Measurements from ENCODE around the gene EFEMP2.
"Not testable (repeated sequence)": the region's sequence is repeated elsewhere in the genome, so short reads cannot be mapped to it uniquely, and the experiment has no call there.

Gene EFEMP2

DNA sequence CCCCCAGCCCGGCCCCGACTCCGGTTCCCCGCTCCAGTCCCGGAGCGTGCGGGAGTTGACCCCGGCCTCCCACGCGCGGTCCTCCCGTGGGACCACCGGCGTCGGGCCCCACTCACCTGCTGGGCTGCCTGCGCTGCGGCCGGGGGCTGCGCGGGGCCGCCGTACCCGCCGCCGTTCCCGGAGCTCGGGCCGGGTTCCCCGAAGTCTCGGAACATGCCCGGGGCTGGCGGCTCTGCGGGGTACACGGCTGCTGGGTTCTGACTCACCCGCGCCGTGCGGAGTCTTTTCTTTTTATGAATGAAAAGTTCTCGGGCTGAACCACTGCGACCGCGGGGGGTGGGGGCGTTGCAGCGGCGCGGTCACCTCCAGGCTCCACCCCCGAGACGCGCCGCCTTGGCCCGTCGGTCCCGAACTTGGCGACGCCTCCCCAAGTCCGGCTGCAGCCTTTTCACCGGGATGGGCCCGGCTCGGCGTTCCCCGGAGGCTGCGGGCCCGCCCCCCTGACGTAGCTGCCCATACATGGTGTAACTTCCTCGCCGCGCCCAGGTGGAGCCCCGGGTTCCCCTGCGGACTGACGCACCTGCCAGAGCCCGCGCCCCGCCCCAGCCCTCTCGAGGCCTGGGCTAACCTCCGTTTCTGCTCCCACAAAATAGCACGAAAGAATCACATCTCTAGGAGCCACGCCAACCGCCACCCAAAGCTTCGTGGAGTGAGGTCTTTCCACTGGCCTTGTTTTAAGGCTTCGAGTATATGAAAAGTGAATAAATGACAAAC lies 27.7 kb upstream of the EFEMP2 start, which contains the start of gene FOSL1:
FOSL1 (minus strand) TSS at position 264 of the 774 bp plus-strand sequence; CDS start at position 215, 49 bp downstream.
- no peak for DNase-seq

DNA sequence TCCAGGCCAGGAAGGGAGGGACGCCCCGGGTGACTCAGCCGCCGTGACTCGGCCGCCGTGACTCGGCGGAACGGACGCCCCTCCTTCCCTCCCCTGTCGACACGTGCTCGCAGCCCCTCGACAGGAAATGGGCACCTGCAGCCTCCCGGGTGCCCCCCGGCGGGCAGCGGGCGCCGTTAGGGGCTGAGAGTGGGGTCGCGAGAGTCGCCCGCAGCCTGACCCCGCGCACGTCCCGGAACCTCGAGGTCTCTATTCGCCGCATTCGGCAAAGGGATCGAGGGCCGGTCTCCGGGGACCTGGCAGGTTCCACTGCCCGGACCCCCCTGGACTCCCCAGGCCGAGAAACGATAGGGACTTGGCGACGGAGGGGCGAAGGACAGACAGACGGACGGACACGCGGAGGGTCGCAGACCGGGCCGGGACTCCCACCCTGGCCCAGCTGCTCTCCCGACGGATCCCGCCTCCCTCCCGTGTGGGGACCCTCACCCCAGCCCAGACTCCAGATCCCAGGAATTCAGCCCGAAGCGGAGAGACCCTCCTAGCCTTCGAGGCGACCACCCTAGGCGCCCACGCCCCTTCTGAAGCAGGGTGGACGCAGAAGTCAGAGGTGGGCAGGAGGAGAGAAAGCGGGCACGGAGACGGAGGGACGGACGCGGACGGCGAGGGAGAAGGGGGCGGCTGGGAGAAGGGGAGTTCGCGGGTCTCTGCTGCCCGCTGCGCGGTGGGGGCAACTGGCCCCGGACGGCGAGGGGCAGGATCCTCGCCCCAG lies 26.9 kb upstream of the EFEMP2 start:
- DNase-seq = no peak

DNA sequence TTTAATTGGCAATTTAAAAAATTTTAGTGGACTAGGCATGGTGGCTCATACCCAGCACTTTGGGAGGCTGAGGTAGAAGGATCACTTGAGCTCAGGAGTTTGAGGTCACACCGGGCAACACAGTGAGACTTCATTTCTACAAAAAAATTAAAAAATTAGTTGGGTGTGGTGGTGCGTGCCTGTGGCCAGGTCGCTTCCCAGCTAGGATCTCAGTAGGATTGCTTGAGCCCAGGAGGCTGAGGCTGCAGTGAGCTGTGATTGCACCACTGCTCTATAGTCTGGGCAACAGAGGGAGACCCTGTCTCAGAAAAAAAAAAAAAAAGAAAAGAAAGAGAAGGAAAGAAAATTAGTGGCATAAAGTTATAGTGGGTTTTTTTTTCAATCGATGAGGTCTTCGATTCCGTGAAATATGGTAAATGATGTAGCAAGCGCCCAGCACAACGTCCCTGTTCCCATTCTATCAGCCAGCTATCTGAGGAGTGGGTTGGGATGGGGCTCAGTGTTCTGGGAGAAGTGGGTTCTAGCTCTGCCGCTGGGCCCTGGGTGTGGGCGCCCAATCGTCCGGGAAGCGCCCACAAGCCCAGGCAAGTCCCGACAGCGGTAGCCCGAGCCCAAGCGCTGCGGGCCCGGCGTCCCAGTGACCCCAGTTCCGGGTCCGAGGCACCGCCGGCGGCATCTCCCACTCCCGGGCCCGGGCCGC lies 26.2 kb upstream of the EFEMP2 start:
- DNase-seq = no peak

DNA sequence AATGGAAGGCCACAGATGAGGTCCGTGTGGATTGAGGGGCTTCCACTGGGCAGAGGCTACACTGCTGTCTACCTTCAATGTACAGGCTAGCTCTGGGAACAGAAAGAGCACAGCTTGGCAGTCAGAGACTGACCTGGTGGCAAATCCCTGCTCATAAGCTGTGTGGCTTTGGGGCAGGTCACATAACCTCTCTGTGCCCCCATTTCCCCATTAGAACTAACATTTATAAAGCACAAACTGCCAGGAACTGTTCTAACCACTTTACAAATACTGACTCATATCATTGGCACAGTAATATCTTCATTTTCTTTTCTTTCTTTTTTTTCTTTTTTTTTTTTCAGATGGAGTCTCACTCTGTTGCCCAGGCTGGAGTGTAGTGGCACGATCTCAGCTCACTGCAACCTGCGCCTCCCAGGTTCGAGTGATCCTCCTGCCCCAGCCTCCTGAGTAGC lies 24.4 kb upstream of the EFEMP2 start:
- no peak for DNase-seq

DNA sequence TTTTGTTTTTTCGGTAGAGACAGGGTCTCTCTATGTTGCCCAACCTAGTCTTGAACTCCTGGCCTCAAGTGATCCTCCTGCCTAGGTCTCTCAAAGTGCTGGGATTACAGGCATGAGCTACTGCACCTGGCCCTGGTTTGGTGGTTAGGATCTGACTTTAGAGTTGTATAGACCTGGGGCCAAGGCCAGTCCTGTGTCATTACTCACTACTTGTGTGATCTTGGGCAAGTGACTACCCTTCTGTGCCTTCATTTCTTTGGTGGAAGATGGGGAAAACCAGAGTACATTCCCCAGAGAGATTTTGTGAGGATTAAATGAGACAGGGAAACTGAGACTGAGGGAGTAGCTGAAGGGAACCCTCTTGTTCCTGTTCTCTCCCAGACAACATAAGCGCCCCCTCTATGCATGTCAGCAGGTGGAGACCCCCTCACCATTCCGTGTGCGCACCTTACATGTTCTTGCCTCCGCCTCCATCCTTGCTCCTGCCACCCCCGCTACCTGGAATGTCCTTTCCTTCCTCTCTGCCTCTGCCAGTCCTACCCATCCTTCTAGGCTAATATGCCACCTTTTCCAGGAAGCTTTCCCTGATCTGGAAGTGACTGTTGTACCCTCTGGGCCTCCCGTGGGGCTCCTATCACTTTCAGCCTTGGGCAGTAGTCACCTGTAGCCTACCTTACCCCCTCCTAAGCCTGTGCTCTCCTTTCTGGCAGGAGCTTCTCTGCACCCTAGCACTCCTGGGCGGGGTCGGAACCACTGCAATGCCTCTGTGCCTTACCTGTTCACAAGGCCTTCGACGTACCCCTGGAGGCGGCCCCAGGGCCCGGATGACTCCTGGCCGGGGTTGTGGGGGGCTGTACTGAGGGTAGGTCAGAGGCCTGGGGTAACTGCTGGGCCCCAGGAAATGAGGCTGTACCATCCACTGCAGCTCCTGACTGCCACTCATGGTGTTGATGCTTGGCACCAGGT lies 23.7 kb upstream of the EFEMP2 start:
- DNase-seq = no peak

DNA sequence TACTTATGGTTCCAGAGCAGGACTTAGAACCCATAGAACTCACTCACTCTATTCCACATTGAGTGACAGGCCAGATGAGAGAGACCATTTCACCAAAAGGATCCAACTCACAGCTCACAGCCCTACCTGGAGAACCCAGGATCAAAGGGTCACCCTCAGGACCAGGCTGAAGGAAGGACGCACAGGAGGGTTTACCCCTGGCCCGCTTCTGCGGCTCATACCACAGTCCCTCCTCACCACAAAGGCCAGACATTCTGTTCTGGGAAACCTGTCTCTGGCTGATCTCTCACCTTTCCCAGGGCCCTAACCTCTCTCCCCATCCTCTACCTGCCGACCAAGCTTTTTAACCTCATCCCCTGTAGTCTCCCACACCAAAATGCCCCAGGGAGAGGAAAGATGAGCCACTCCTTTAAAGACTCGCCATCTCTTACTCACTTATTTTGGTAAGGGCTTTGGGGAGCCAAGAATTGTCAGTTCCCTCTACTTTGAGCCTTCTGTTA lies 22.9 kb upstream of the EFEMP2 start:
- DNase-seq = no peak

DNA sequence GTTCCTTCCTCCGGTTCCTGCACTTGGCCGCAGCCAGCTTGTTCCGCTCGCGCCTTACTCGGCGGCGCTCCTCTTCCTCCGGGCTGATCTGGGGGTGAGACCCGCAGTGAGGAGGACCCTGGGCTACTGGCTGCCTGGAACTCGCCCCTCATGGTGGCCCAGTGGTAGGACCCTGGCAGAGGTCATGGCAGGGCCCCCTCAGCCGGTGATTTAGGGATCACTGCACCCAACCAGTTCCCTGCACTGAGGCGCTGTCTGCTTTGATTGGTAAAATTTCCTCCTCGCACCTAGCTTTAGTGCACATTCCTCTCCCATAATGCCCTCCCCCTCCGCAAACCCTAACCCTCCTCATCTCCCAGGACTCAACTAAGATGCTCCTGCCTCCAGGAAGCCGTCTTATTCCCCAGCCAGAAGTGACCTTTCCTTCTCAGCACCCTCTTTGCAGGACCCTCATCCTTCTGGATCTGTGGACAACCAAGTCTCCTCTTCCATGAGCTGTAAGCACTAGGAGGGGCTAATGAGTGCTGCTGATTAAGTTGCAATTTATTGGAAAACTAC lies 21.5 kb upstream of the EFEMP2 start:
- no peak for DNase-seq

DNA sequence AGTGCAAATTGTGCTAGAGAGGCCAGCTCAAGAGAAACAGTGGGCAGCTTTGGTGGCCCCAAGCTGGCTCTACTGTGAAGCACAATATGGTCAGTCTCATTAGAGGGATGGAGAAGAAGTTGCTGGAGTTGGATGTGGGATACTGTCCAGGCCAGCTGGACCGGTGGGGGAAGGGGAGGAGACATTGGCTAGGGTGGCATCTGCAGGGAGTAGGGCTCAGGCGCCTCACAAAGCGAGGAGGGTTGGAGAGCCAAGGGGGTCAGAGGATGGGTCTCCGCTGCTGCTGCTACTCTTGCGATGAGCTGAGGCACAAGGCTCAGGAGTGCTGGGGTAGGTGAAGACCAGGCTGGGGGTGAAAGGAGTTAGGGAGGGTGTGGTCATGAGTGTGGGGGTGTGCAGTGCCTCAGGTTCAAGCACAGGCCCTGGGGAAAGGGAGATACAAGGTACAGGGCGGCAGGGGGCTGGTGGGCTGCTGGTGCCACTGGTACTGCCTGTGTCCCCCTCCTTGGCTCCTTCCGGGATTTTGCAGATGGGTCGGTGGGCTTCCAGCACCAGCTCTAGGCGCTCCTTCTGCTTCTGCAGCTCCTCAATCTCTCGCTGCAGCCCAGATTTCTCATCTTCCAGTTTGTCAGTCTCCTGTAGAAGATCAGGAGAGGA lies 20.2 kb upstream of the EFEMP2 start:
- no peak for DNase-seq

DNA sequence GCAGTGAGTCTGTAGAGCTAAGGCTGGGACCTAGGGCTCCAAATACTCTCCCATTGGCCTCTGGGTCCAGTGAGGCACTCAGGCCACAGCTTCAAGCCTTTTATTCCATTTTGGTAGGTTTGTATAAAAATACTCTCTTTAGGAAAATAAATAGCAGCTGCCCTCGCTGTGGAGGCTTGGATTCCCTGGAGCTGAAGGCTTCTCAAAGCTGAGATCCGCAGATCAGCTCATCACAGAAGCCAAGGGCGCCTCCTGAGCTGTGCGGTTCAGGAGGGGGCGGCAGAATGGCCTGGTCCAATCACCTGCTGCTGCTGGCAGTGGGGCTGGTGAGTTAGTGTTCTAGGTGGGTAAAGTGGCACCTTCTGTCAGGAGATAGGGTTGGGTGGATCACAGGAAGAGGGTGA lies 19.5 kb upstream of the EFEMP2 start:
- DNase-seq = not testable (repeated sequence)

DNA sequence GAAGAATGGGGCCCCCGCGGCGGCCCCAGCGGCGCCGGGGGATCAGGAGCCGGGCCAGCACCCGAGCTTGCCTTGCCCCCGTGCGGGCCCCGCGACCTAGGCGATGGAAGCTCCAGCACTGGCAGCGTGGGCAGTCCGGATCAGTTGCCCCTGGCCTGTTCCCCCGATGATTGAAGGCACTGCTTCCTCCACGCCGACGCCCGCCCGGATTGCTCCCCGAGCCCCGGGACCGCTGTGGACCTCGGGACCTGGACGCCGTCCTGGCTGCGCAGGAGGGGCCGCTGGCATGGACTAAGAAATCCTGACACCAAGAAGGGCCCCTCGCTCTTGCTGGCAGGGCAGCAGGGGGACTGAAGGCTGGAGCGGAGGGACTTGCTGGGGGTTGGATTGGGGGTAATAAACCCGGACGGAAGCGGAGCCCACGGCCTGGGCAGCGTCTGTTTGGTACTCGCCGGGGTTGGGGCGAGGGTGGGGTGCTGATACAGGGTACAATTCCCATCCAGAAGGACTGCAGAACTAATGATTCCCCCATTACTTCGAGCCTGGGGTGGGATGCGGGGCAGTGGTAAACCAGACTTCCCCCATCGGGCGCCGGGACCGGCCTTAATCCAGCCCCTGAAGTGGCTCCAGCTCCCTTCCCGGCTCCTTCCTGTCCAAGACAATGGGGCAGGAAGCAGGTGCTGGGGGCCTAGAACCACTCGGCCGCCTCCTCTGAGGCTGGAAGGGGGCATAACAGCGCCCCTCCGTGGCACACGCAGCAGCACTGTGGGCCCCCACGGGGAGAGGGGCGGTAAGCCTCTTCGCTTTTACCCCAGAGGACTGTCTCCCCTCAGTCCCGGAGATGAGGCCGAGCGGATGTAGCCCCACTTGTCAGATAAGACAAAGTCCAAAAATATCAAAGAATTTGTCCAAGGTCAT lies 18.9 kb upstream of the EFEMP2 start:
- no peak for DNase-seq

DNA sequence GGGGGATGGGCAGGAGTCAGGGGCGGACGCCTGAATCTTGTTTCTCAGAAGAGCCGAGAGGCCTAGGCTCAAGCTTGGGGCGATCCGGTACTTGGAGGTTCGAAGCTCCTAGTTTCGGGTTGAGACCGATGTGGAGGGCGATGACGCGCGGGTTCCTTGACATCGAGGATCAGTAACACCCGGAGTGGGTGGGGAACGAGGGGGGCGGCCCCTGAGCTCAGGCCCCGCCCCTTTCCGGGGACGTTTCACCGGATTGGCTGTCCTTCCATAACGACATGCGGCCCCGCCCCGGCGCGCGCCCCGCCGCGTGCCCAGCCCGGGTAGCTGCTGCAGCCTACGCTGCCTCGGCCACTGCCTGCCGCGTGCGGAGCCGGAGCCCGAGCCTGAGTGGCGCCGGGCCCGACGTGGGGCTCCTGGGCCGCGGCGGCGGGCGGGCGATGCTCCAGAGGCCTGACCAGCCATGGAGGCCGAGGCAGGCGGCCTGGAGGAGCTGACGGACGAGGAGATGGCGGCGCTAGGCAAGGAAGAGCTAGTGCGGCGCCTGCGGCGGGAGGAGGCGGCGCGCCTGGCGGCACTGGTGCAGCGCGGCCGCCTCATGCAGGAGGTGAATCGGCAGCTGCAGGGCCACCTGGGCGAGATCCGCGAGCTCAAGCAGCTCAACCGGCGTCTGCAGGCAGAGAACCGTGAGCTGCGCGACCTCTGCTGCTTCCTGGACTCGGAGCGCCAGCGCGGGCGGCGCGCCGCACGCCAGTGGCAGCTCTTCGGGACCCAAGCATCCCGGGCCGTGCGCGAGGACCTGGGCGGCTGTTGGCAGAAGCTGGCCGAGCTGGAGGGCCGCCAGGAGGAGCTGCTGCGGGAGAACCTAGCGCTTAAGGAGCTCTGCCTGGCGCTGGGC lies 18.0 kb upstream of the EFEMP2 start, which contains the start of gene CCDC85B:
CCDC85B (plus strand) TSS at position 350 of the 895 bp plus-strand sequence; CDS start at position 461, 111 bp downstream.
- DNase-seq = peak; percentile 58

DNA sequence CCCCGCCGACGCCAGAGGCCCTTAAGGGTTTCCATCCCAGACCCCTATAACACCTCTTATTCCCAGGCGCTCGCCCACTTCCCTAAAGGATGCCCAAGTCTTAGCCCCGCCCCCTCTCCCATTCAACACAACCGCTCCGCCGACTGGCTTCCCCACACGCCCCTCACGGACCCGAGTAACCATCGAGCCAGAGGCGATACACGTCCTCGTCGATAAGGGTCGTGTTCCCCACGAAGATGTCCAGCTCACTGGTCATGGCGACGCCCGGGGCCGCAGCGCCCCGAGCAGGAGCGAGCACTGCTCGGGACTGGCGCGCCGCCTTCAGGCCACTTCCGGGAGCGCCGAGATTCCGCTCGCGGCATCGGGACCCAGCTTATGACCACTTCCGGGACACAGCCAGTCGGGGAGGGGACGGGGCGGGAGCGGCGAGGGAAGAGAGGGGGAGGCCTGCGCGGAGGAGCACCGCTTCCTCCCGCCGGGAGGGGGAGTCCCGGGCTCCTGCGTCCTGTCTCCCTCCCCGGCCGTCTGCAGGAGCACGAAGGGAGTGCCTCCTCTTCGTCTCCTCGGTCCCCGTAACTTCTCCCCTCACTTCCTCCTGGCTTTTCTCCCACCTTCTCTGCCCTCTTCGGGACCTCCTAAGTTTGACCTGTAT lies 15.7 kb upstream of the EFEMP2 start, which contains the start of gene FIBP:
FIBP (minus strand) TSS at position 309 of the 652 bp plus-strand sequence; CDS start at position 256, 53 bp downstream.
- peak; percentile 62 for DNase-seq

DNA sequence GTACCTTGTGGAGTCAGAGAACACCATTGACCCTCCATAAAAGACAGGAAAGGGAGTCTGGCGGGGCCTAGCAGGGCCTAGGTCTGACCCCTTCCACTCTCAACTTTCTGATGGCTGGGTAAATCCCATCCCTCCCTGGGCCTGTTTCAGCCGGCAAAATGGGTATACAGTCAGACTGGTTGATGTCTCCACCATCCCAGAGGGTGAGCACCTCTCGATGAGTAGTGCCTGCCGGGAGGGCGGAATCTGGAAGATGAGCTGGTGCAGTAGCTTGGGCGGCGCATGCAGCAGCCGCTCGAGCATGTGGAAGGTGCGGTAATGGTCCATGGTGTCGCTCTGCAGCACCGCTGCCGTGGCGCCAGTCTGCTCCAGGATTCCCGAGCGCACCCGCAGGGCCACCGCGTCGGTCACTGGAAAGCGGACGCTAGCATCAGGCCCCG lies 15.1 kb upstream of the EFEMP2 start:
- DNase-seq = no peak

DNA sequence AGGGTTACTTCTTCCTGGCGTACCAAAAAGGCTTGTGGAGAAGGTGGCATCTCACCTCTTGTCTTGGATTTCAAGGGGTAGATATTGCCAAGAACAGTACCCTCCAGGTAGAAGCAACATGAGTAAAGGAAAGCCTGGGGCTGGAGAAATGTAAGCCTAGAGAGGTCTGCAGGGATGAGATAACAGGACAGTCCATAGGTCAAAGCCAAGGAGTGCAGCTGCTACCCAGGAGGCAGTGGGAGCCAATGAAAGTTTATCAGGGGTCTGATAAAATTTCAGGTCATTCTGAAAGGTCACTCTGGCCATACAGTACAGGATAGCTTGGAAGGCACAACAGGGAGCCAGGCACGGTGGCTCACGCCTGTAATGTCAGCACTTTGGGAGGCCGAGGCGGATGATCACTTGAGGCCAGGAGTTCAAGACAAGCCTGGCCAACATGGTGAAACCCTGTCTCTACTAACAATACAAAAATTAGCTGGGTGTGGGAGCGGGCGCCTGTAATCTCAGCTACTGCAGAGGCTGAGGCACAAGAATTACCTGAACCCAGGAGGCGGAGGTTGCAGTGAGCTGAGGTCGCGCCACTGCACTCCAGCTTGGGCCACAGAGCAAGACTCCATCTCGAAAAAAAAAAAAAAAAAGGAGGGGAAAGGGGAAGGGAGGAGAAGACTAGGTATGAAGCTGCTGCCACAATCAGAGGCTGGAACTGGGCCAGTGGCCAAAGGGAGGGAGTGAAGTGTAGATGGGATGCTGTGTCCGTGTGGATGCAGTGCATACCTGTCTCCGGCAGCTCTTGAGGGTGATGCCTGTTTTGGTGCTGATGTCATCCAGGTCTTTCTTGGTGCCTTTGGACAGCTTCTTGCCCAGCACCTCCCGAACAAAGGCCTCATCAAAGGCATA lies 14.5 kb upstream of the EFEMP2 start:
- DNase-seq = no peak

DNA sequence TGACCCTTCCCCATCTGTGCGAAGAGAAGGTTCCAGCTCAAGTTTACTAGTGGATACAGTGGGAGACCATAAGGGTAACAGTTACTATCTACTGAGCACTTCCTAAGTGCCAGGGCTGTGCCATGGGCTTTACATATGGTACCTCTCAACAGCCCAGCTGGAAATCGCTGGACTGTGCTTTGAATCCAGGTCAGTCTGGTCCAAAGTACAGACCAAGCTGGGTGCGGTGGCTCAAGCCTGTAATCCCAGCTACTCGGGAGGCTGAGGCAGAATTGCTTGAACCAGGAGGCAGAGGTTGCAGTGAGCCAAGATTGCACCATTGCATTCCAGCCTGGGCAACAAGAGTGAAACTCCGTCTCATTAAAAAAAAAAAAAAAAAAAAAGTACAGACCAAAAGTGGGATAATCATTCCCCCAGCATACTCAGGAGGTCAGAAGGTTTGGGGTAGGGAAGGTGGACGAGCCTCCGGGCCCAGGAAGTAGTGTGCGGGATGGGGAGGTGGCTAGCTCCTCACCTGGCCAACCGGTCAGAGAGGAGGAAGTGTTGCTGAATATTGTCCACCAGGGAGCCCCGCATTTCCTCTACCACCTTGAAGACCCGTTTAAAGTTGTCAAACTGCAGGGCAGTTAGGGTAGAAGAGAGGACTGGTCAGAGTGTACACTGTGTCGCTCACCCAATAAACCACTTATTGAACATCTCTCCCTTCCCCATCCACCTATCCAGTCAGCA lies 13.4 kb upstream of the EFEMP2 start:
- DNase-seq = no peak

DNA sequence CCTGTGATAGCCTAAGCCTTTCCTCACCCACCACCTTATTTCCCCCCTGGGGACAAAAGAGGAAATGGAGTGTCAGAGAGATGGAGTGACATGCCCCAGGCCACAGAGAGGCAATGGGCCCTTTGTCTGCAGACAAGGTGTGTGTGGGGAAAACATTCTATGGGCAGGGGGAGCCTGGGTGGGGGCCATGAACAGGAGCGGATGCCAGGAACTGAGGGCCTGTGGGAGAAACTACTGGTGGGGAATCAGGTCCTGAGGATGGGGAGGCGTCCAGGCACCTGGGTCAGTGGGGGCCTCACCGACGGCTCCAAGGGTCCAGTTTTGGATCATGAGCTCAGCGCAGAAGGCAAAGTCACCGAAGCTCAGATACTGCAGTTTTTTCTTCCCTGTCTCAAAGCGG lies 12.6 kb upstream of the EFEMP2 start:
- no peak for DNase-seq
